Ascending aorta (tissue), 2 donors: Measurements from ENCODE around the gene GMEB1. TPM values are rescaled to one million over a fixed set of nuclear protein-coding genes. Genes with fewer than 3 reads are reported as not detected.

Experiments
- DNase-seq, 2 donors: peaks; one replicate each; pipeline ENCODE4 v3.0.0-alpha.2; 2019; ENCODE audit warnings: low spot score in 2 of 2
- H3K27ac ChIP-seq, 2 donors: fragments of 200-600 bp; sonication (generic); one replicate each; pipeline ENCODE4 v1.5.1; 2016 to 2017; ENCODE audit warnings: mild to moderate bottlenecking in 1 of 2
- H3K27me3 ChIP-seq: fragments of 200-600 bp; sonication (generic); one replicate; pipeline ENCODE4 v1.5.1; 2017
- H3K36me3 ChIP-seq, 2 donors: fragments of 200-600 bp; sonication (generic); one replicate each; pipeline ENCODE4 v1.5.1; 2016
- H3K4me1 ChIP-seq, 2 donors: fragments of 200-600 bp; sonication (generic); one replicate each; pipeline ENCODE4 v1.5.1; 2016 to 2017; ENCODE audit warnings: mild to moderate bottlenecking in 1 of 2
- H3K4me3 ChIP-seq, 2 donors: fragments of 200-600 bp; sonication (generic); one replicate each; pipeline ENCODE4 v1.5.1; 2016 to 2017; ENCODE audit warnings: mild to moderate bottlenecking in 1 of 2
- H3K9me3 ChIP-seq, 2 donors: fragments of 200-600 bp; sonication (generic); one replicate each; pipeline ENCODE4 v1.5.1; 2016
- CTCF ChIP-seq, 3 experiments: fragments of 200-600 bp in 2 of 3; fragments of 450-650 bp in 1 of 3; sonication (generic) in 2 of 3; IDR thresholded peaks; one replicate each; pipeline ENCODE4 v1.5.1; 2016 to 2019; ENCODE audit warnings: antibody characterized with exemption in 3 of 3, mild to moderate bottlenecking in 1 of 3, moderate library complexity in 1 of 3
- intact Hi-C: fragments of 100-400 bp; cut with DNase I; formaldehyde crosslinking; loops from one replicate; pipeline ENCODE4 v1.15.1; 2023
- total RNA-seq: library from RNA; depleted of rRNA; stranded (reverse); fragments of >200 nt; gene quantifications from one replicate; pipeline ENCODE4 v1.1.0, GENCODE V29; 2016

The GMEB1 gene
- total RNA-seq, 1 donor from 2014 or later, result 5.2 TPM

- intact Hi-C loops, result no loop called here
- Histone ChIP-seq H3K4me1 (peaks cover 0 to 3% of the 10 kb centered on the region in 2 donors), H3K9me3 (no peaks in the 10 kb centered on the region)
Measured at GRCh38 chr1:28761189-28761588, 92.6 kb downstream of the GMEB1 start.

GRCh38 chr1:28766532-28767183, 98.1 kb downstream of the GMEB1 start:
- no peak for TF ChIP-seq CTCF (IDR thresholded peaks at IDR 0.05)
- no peak for DNase-seq
- intact Hi-C loops, result no loop called here
- Histone ChIP-seq H3K4me1 (no peaks in the 10 kb centered on the region), H3K27ac (no peak overlapping the region), H3K9me3 (no peaks in the 10 kb centered on the region), H3K27me3 (no peaks in the 10 kb centered on the region), H3K4me3 (no peak overlapping the region), H3K36me3 (peaks cover 5 to 19% of the 10 kb centered on the region in 2 donors)

More at GRCh38 chr1:28761189-28761588, 92.6 kb downstream of the GMEB1 start:
- Histone ChIP-seq H3K36me3 (peaks cover 0 to 26% of the 10 kb centered on the region in 2 donors), H3K27me3 (no peaks in the 10 kb centered on the region), H3K27ac (no peak overlapping the region), H3K4me3 (no peak overlapping the region)
- TF ChIP-seq CTCF (IDR thresholded peaks at IDR 0.05), result no peak
- no peak for DNase-seq

Other genes starting within 250 kb of the GMEB1 start
- gene RCC1, start 162.7 kb upstream of the GMEB1 start, total RNA-seq, result 70.5 TPM
- gene TRNAU1AP, start 115.7 kb upstream of the GMEB1 start, total RNA-seq, result 11.0 TPM
- not detected for gene RAB42, start 76.5 kb upstream of the GMEB1 start, total RNA-seq
- gene TAF12, start 25.7 kb upstream of the GMEB1 start, total RNA-seq, result 32.2 TPM
- not detected for gene RNU11, start 20.2 kb upstream of the GMEB1 start, total RNA-seq
- 50.6 TPM for gene YTHDF2, start 68.2 kb downstream of the GMEB1 start, total RNA-seq
- not detected for gene OPRD1, start 143.4 kb downstream of the GMEB1 start, total RNA-seq
- 47.6 TPM for gene EPB41, start 245.8 kb downstream of the GMEB1 start, total RNA-seq